K562 (cell line): Measurements from ENCODE around the gene ACVR2B. TPM values are rescaled to one million over a fixed set of nuclear protein-coding genes. Genes with fewer than 3 reads are reported as not detected.

Experiments
- ADNP ChIP-seq: fragments of 200-800 bp; sonication (Bioruptor generic); IDR thresholded peaks from 2 replicates; pipeline ENCODE4 v1.6.1; 2016; ENCODE audit warnings: missing genetic modification characterization, missing compliant biosample characterization
- BCLAF1 ChIP-seq, 2 experiments: fragments of 450-650 bp in 1 of 2; IDR thresholded peaks; 2 replicates each; pipeline ENCODE4 v1.6.1; 2011 to 2017; ENCODE audit warnings: low read depth in 2 of 2, antibody characterized with exemption in 1 of 2, borderline replicate concordance in 1 of 2, low read length in 1 of 2, mild to moderate bottlenecking in 1 of 2, mixed read lengths in 1 of 2; ENCODE audit not compliant: control insufficient read depth in 1 of 2
- CBX5 ChIP-seq: IDR thresholded peaks from 2 replicates; pipeline ENCODE4 v1.6.1; 2014; ENCODE audit warnings: low read depth, borderline replicate concordance
- CTCF ChIP-seq, 3 experiments: IDR thresholded peaks in 2 of 3; conservative IDR thresholded peaks in 1 of 3; 2 replicates each; pipeline ENCODE4 v1.5.1; 2011 to 2012; ENCODE audit warnings: low read length in 3 of 3, mild to moderate bottlenecking in 3 of 3, control low read depth in 2 of 3, improper control_type of control experiment in 1 of 3, inconsistent platforms in 1 of 3, low read depth in 1 of 3, mixed read lengths in 1 of 3, moderate library complexity in 1 of 3; ENCODE audit not compliant: insufficient read depth in 2 of 3
- CXXC5 ChIP-seq: fragments of 250-450 bp; sonication (Bioruptor Pico); IDR thresholded peaks from 2 replicates; pipeline ENCODE4 v1.8.0; 2022; ENCODE audit warnings: inconsistent platforms, mild to moderate bottlenecking, moderate library complexity
- DEAF1 ChIP-seq: fragments of 450-650 bp; formaldehyde crosslinking; IDR thresholded peaks from 2 replicates; pipeline ENCODE4 v1.4.0; 2020; ENCODE audit warnings: mild to moderate bottlenecking, moderate library complexity
- FOXP4 ChIP-seq: sonication (generic); formaldehyde crosslinking; IDR thresholded peaks from 2 replicates; pipeline ENCODE4 v1.8.0; 2022; ENCODE audit warnings: mild to moderate bottlenecking, missing genetic modification reagents, borderline replicate concordance
- HDGF ChIP-seq: fragments of 450-650 bp; IDR thresholded peaks from 2 replicates; pipeline ENCODE4 v1.6.1; 2016
- HIVEP1 ChIP-seq: fragments of 250-450 bp; sonication (Bioruptor Pico); IDR thresholded peaks from 2 replicates; pipeline ENCODE4 v1.4.0; 2020; ENCODE audit warnings: mild to moderate bottlenecking
- HMBOX1 ChIP-seq: sonication (generic); IDR thresholded peaks from 2 replicates; pipeline ENCODE4 v1.6.1; 2016
- IRF2 ChIP-seq: sonication (generic); formaldehyde crosslinking; IDR thresholded peaks from 2 replicates; pipeline ENCODE4 v1.8.1; 2022; ENCODE audit warnings: mild to moderate bottlenecking, missing genetic modification reagents
- MBD1 ChIP-seq: fragments of 250-450 bp; sonication (Bioruptor Pico); IDR thresholded peaks from 2 replicates; pipeline ENCODE4 v1.8.0; 2022; ENCODE audit warnings: inconsistent platforms
- PRMT5 ChIP-seq: sonication (generic); formaldehyde crosslinking; IDR thresholded peaks from 2 replicates; pipeline ENCODE4 v1.5.0; 2020; ENCODE audit warnings: missing genetic modification reagents
- SIRT6 ChIP-seq: IDR thresholded peaks from one replicate; pipeline ENCODE4 v1.6.1; 2012; ENCODE audit warnings: low read depth, mild to moderate bottlenecking, control low read depth, inconsistent platforms, low read length, moderate library complexity
- ZNF707 ChIP-seq: fragments of 250-450 bp; sonication (Bioruptor Pico); conservative IDR thresholded peaks from 2 replicates; pipeline ENCODE4 v1.8.0; 2022; ENCODE audit warnings: inconsistent platforms, mild to moderate bottlenecking, moderate library complexity
- ZNF717 ChIP-seq: fragments of 250-450 bp; sonication (Bioruptor Pico); IDR thresholded peaks from 2 replicates; pipeline ENCODE4 v1.5.0; 2021
- polyA plus RNA-seq, 8 experiments: library from polyadenylated mRNA; depleted of rRNA in 4 of 8; stranded (reverse) in 5 of 8; unstranded in 3 of 8; fragments of >200 nt; fragmentation: Nextera tagmentation in 2 of 8; fragmentation: Illumina TruSeq in 1 of 8; extraction: Ambion mirVana in 2 of 8; extraction: Trizol in 1 of 8; gene quantifications; 2 replicates each; pipeline versions ENCODE4 v1.2.1 to v1.2.3, GENCODE V29; 2011 to 2014; ENCODE audit warnings: inconsistent platforms in 1 of 8, missing spikeins in 1 of 8
- total RNA-seq, 7 experiments: library from RNA; depleted of rRNA in 6 of 7; stranded (reverse); fragments of >200 nt in 6 of 7; fragmentation: Illumina TruSeq in 2 of 7; extraction: Trizol in 2 of 7; gene quantifications; 2 replicates each; pipeline versions ENCODE4 v1.2.1 to v1.2.3, GENCODE V29; 2011 to 2021; ENCODE audit warnings: low replicate concordance in 1 of 7

ACVR2B gene
- total and polyA plus RNA-seq, 9 of the 15 experiments (the other 6 are each of a cell fraction or from before 2014, with no cell fraction given), result 1.8 to 23.7 (median 7.1) TPM

- no peak for TF ChIP-seq ZNF717 (CRISPR knock-in tag)
- peak; percentile 83 to 94 (median 91) for TF ChIP-seq CTCF (IDR thresholded peaks at IDR 0.05 in 2 of 3, conservative IDR thresholded peaks at IDR 0.05 in 1 of 3; ENCODE audit: insufficient read depth in 2 of 3, low read depth in 1 of 3, low read length in 3 of 3)
- no peak for TF ChIP-seq MBD1 (CRISPR knock-in tag)
- TF ChIP-seq BCLAF1 (IDR thresholded peaks at IDR 0.05; ENCODE audit: borderline replicate concordance in 1 of 2, control insufficient read depth in 1 of 2, low read depth in 2 of 2, low read length in 1 of 2), result no peak
- TF ChIP-seq HIVEP1 (CRISPR knock-in tag), result no peak
- TF ChIP-seq DEAF1 (CRISPR knock-in tag), result peak; percentile 64; the same call in 1 of the 2 replicates
- TF ChIP-seq CBX5, result no peak
- no peak for TF ChIP-seq ZNF707
- TF ChIP-seq FOXP4, result no peak
- TF ChIP-seq ADNP (tag), result no peak
- 0 out of 2 replicates have a peak, but pooled peaks have one; percentile 39 for TF ChIP-seq HDGF
- TF ChIP-seq HMBOX1, result no peak
- no peak for TF ChIP-seq SIRT6
- no peak for TF ChIP-seq PRMT5
- no peak for TF ChIP-seq CXXC5
- no peak for TF ChIP-seq IRF2 (CRISPR knock-in tag)
These were observed 67.8 kb downstream of the ACVR2B start (continued) for GRCh38 chr3:38521391-38521987.
